Measurements from ENCODE around the gene FOXB1.
A peak's percentile ranks its signal among the peaks of the same experiment; 100 is the strongest.

Gene FOXB1

GRCh38 chr15:60004009-60004845 lies at the start of gene FOXB1:
Gene FOXB1, plus strand, starts transcription at chr15:60004311. Its CDS starts 653 bp downstream, at chr15:60004964.
- peak; percentile 29 for DNase-seq

GRCh38 chr15:59958288-59958687 lies 45.8 kb upstream of the FOXB1 start:
- no peak for DNase-seq

DNA sequence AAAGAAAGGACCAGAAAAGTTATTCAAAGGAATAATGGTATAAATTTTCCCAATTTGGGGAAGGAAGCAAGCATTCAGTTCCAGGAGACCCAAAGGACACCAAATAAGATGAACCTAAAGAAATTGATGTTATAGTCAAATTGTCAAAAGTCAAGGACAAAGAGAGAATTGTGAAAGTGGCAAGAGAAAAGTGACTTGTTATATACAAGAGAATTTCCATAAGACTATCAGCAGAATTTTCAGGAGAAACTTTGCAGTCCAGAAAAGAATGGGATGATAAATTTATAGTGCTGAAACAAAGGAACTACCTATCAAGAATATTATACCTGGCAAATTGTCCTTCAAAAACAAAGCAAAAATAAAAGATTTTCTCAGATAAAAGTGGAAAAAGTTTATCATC lies 43.8 kb upstream of the FOXB1 start:
- no peak for DNase-seq

DNA sequence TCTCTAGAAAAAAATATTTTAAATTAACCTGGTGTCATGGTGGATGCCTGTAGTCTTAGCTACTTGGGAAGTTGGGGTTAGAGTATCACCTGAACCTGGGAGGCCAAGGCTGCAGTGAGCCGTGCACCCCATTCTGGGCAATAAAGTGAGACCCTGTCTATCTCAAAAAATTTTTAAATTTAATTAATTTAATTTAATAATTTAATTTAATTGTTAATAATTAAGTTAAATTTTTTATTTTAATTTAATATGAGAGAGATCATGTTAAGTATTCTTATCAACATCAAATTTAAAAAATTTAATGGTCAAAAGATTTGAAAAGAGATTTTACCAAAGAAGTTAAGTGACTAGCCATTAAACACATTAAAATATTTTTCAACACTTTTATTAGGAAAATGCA lies 40.8 kb upstream of the FOXB1 start:
- no peak for DNase-seq

DNA sequence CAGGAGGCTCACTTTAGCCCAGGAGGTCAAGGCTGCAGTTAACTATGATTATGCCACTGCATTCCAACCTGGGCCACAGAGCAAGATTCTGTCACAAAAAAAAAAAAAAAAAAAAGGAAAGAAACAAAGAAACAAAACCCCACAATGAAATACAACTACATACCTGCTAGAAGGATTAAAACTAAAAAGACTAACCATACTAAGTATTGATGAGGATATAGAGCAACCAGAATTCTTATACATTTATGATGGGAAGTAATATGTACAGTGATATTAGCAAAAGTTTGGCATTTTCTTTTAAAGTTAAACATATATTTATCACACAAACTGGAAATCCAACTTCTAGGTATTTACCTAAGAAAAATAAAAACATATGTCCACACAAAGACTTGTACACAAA lies 40.2 kb upstream of the FOXB1 start:
- DNase-seq, result no peak

DNA sequence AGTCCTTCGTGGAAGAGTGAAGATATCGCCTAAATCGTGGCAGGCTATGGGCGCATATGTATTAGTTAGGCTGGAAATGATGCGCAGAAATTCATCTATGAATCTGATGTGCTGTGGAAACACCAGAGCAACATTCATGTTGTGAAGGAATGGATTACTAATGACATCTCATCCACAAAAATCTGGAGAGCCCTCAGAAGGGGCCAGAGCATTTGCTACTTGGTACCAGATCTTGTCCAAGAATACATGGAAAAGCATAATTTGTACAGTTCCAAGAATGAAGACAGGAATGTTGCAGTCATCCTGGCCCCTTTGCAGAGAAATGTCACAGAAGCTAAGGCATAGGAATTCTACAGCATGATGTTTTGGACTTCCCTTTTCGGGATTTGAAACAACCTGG lies 38.4 kb upstream of the FOXB1 start:
- DNase-seq, result no peak

DNA sequence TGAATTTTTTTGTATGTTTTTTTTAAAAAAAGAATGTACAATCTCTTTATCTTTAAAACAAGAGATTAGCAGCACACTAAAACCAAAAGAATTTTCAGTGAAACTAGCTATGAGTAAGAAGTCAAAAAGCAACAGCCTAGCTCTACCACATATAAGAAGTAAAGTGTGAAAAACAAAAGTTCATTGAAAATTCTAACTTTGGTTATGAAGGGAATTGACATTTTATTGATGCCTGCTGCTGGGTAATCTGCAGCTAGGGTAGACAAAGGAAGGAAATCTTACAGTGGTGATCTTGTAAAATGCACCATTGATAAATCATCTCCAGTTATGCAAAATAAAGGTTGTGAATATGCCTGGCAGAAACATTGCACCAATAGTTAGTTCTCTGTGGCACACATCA lies 37.8 kb upstream of the FOXB1 start:
- DNase-seq, result no peak

GRCh38 chr15:59968314-59968713 lies 35.8 kb upstream of the FOXB1 start:
- no peak for DNase-seq

DNA sequence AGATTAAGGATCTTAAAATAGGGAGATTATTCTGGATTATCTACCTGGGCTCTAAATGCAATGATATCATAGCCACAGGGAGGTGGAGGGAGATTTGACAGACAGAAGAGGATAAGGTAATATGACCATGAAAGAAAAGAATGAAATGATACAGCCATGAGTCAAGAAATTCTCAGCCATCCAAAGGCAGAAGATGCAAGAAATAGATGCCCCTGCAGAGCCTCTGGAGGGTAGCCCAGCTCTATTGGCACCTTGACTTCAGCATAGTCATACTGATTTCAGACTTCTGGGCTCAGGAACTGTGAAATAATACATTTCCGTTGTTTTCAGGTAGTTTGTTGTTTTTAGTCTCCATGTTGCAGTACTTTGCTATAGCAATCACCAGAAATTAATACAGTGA lies 31.9 kb upstream of the FOXB1 start:
- no peak for DNase-seq

GRCh38 chr15:59976480-59977271 lies 27.4 kb upstream of the FOXB1 start:
- peak; percentile 78 for DNase-seq

DNA sequence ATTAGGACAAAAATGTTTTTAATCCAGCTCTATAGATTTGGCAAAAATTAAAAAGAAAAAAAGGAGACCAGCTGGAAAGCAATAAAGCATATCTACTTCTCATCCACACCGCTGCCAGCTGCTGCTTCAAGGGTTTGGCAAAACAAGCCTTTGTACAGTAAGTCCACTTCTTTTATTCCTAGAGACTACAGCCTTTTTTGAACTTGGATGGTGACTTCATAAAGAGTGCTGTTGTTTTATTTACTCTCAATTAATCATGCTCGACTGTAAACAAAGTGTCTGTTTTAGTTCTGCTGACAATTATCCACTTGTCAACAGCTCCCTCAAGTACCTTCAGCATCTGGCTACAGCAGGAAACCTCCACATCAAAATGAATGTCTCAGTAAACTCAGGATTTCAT lies 12.3 kb upstream of the FOXB1 start:
- no peak for DNase-seq

DNA sequence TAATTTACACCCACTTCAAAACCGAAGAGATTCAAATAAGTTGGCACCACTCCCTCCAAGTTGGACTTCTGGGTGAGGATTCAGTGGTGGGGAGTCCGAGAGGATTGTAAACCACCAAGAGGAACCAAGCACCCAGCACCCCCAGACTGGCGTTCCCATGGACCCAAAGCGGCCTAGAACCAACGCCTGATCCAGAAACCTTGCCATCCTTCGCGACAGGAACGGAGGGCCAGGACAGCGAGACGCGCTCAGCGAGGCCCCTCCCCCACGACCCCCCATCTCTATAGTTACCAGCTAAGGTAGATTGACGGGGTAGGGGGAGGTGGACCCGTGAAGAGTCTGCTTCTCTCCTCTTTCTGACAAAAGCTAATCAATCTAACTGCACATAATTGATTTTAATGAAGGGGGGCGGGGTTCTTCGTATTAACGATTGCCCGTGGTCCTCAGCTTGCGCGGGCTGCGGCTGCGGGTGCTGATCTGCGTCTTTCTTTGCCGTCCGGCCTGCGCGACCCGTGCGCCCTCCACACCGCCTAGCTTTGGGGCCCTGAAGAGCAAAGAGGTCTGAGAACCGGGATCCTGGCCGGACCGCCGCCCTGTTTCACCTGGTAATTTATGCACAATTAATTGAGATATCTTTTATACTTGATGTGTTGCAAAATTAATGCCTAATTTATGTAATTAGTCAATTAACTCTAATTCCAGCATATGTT lies 10.9 kb upstream of the FOXB1 start:
- DNase-seq, result no peak

GRCh38 chr15:59993950-59994401 lies 10.1 kb upstream of the FOXB1 start:
- no peak for DNase-seq

GRCh38 chr15:59994526-59994887 lies 9.6 kb upstream of the FOXB1 start:
- no peak for DNase-seq

DNA sequence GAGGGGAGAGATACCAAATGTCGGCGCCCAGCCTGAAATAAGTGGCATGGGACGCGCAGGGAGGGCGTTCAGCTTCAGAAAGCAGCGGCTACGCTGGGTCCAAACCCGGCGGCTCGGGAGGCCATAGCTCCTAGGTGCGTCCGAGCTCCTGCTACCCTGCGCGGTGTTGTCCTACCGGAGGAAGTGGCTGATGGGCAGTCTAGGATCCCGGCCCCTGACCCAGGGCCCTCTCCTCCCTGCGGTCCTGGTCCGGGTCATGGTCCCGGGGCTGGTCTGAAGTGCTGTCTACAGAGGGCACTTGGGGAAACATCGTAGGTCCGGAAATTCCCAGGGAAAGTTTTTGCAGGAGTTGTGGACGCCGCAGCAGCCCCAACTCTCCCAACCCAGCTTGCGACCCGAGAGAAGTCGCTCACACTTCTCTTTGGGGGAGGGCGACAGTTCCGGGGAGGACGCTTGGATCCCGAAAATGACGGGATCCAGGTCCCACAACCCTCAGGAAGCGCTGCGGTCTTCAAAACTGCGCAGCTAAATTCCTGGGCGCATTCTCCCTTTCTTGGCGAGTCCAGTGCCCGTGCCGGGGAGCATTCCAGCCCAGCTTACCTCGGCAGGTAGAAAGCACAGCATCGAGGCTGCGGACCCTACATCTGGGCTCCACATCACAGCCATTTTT lies 9.1 kb upstream of the FOXB1 start:
- peak; percentile 3 for DNase-seq

- DNase-seq, result peak; percentile 7
Measured at GRCh38 chr15:59995568-59996297, 8.4 kb upstream of the FOXB1 start.

GRCh38 chr15:59996298-59997041 lies 7.6 kb upstream of the FOXB1 start:
- no peak for DNase-seq

DNA sequence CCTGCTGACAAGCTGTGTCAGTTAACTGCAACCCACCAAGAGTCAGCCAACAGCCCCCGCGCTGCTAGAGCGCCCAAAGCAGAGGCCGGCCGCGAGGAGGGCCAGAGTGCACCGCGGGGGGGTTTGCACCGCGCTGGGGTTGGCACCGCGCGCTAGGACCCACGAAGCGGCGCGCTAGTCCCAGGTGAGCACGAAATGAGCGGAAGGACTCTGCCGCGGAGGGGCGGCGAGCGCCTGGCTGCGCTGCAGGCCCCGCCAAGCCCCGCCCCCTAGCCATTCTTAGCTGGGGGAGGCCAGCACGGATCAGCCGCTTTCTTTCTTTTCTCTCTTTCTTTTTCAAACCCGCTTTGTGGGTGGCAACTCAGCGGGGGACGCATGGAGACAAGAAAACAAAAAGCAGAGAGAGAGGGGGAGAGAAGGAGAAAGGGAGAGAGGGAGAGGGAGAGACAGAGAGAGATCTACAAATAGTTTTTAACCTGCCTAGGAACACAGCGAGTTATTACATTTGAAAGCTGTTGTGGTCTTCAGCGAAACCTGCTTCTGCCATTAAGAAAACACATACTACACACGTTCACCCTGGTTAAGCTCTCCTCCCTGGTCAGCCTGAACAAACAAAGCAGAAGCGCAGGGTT lies 6.9 kb upstream of the FOXB1 start:
- DNase-seq, result peak; percentile 61

DNA sequence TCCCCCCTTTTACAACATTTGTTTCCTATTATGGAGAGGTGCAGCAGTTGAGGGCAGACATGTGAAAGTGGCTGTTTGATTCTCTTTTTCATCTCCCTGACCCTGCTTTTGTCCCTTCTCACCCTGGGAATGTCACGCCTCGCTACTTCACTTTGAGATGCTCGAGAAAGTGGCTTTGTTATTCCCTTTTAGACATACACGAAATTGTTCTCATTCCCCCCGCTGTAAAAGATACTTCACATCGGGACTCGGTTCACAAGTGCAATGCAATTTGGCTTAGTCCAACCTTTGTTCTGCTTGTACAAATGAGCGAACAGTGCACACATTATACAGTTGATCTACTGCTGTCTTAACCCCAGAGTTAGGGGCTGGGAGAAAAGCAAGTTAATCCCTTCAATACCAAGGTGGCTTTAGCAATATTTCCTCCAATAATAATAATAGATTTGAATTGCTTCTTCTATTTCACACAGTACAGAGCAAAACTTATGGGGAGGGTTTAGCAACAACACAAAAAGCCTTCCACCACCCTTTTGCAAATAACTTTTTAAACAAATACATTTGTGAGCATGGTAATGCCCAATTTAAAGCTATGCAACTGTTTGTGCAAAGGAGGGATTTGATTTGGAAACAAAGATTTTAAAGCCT lies 5.7 kb upstream of the FOXB1 start:
- no peak for DNase-seq

- DNase-seq, result no peak
Measured at GRCh38 chr15:59998950-59999611, 5.0 kb upstream of the FOXB1 start.

All from CD4-positive, alpha-beta T cell treated with Interleukin-17A for 1 hour (primary cell).